ENCODE data around the gene MYRF.

The MYRF gene

GRCh38 chr11:61752117-61752924 lies at the start of gene MYRF:
MYRF (plus strand) TSS chr11:61752636; CDS start chr11:61752745, 109 bp downstream.
- peak; percentile 42 for TF ChIP-seq CTCF (IDR thresholded peaks at IDR 0.05; ENCODE audit: low read depth, low read length)
- in situ Hi-C loops (cut with HindIII; ENCODE audit: low sequenced_read_pairs) = no loop called here
- DNase-seq (ENCODE audit: low read depth, low spot score) = no peak
- H3K4me3 ChIP-seq (ENCODE audit: low read depth, low read length) = peak within 1 kb of the TSS; percentile 51

- no peak for TF ChIP-seq CTCF (IDR thresholded peaks at IDR 0.05; ENCODE audit: low read depth, low read length)
- H3K4me3 ChIP-seq (ENCODE audit: low read depth, low read length) = no peak overlapping the region
- in situ Hi-C loops (cut with HindIII; ENCODE audit: low sequenced_read_pairs) = no loop called here
Measured at GRCh38 chr11:61702701-61703312, 49.6 kb upstream of the MYRF start.

GRCh38 chr11:61704838-61705237 lies 47.6 kb upstream of the MYRF start:
- no peak overlapping the region for H3K4me3 ChIP-seq (ENCODE audit: low read depth, low read length)
- TF ChIP-seq CTCF (IDR thresholded peaks at IDR 0.05; ENCODE audit: low read depth, low read length) = no peak
- no peak for DNase-seq (ENCODE audit: low read depth, low spot score)
- in situ Hi-C loops (cut with HindIII; ENCODE audit: low sequenced_read_pairs) = no loop called here

More at GRCh38 chr11:61702701-61703312, 49.6 kb upstream of the MYRF start:
- no peak for DNase-seq (ENCODE audit: low read depth, low spot score)

GRCh38 chr11:61706452-61707400 lies 45.7 kb upstream of the MYRF start:
- no peak for TF ChIP-seq CTCF (IDR thresholded peaks at IDR 0.05; ENCODE audit: low read depth, low read length)
- DNase-seq (ENCODE audit: low read depth, low spot score) = no peak
- H3K4me3 ChIP-seq (ENCODE audit: low read depth, low read length) = no peak overlapping the region
- in situ Hi-C loops (cut with HindIII; ENCODE audit: low sequenced_read_pairs) = no loop called here

GRCh38 chr11:61707574-61707973 lies 44.9 kb upstream of the MYRF start:
- in situ Hi-C loops (cut with HindIII; ENCODE audit: low sequenced_read_pairs) = no loop called here
- DNase-seq (ENCODE audit: low read depth, low spot score) = no peak
- no peak for TF ChIP-seq CTCF (IDR thresholded peaks at IDR 0.05; ENCODE audit: low read depth, low read length)
- H3K4me3 ChIP-seq (ENCODE audit: low read depth, low read length) = no peak overlapping the region

GRCh38 chr11:61709110-61709509 lies 43.3 kb upstream of the MYRF start:
- no peak overlapping the region for H3K4me3 ChIP-seq (ENCODE audit: low read depth, low read length)
- TF ChIP-seq CTCF (IDR thresholded peaks at IDR 0.05; ENCODE audit: low read depth, low read length) = no peak
- in situ Hi-C loops (cut with HindIII; ENCODE audit: low sequenced_read_pairs) = no loop called here
- DNase-seq (ENCODE audit: low read depth, low spot score) = no peak

All from astrocyte of the spinal cord (primary cell).